SK-N-SH (cell line): ENCODE results near the gene GANAB.

Experiments used
- CTCF ChIP-seq: fragments of 200-600 bp; sonication (generic); IDR thresholded peaks from 2 replicates; pipeline ENCODE4 v1.6.1; 2017; ENCODE audit warnings: antibody characterized with exemption, mild to moderate bottlenecking, moderate library complexity
- EP300 ChIP-seq, 2 experiments: IDR thresholded peaks; 2 replicates each; pipeline versions ENCODE4 v1.4.0 to v1.6.1; 2012; ENCODE audit warnings: borderline replicate concordance in 1 of 2, low read depth in 1 of 2, low read length in 1 of 2
- RCOR1 ChIP-seq: fragments of 150-350 bp; IDR thresholded peaks from 2 replicates; pipeline ENCODE4 v1.6.1; 2017; ENCODE audit warnings: antibody characterized with exemption, low read length
- SMC3 ChIP-seq: IDR thresholded peaks from 2 replicates; pipeline ENCODE4 v1.6.1; 2012; ENCODE audit warnings: low read depth, low read length, improper control_type of control experiment
- YY1 ChIP-seq: IDR thresholded peaks from 2 replicates; pipeline ENCODE4 v1.4.0; 2012; ENCODE audit warnings: low read depth, mild to moderate bottlenecking

- TF ChIP-seq CTCF (no peak), SMC3 (no peak), YY1 (no peak), RCOR1 (no peak), EP300 (IDR thresholded peaks at IDR 0.05; ENCODE audit: borderline replicate concordance in 1 of 2, low read depth in 1 of 2, low read length in 1 of 2) (no peak)
Observed at GRCh38 chr11:62604460-62605120, 41.8 kb downstream of the GANAB start.
